ENCODE measurements around the gene SPECC1. TPM values are rescaled to one million over a fixed set of nuclear protein-coding genes. Genes with fewer than 3 reads are reported as not detected.

SPECC1 gene
- total and polyA plus RNA-seq, 3 donors from 2014 or later, result 78.6 to 160 (median 148) TPM

- Histone ChIP-seq H3K36me3 (ENCODE audit: low read depth, missing control alignments) (no peaks in the 10 kb centered on the region), H3K4me1 (no peaks in the 10 kb centered on the region), H3K27ac (peak overlapping the region in 1 of 2 donors; percentile 5), H3K27me3 (no peaks in the 10 kb centered on the region), H3K4me3 (no peak overlapping the region), H3K9me3 (no peaks in the 10 kb centered on the region)
- TF ChIP-seq, protein P1, sequence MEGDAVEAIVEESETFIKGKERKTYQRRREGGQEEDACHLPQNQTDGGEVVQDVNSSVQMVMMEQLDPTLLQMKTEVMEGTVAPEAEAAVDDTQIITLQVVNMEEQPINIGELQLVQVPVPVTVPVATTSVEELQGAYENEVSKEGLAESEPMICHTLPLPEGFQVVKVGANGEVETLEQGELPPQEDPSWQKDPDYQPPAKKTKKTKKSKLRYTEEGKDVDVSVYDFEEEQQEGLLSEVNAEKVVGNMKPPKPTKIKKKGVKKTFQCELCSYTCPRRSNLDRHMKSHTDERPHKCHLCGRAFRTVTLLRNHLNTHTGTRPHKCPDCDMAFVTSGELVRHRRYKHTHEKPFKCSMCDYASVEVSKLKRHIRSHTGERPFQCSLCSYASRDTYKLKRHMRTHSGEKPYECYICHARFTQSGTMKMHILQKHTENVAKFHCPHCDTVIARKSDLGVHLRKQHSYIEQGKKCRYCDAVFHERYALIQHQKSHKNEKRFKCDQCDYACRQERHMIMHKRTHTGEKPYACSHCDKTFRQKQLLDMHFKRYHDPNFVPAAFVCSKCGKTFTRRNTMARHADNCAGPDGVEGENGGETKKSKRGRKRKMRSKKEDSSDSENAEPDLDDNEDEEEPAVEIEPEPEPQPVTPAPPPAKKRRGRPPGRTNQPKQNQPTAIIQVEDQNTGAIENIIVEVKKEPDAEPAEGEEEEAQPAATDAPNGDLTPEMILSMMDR (IDR thresholded peaks at IDR 0.05), result no peak
- TF ChIP-seq POLR2A (IDR thresholded peaks at IDR 0.05), result no peak
- WGBS, 2 donors, result 71 to 79% methylated on average over 5 of the region's 5 CpGs
- DNase-seq, result no peak
- intact Hi-C loops (cut with DNase I; ENCODE audit: low total_unique reads), result no loop called here
Measured at GRCh38 chr17:20263595-20263994, 254.4 kb downstream of the SPECC1 start.

- H3K9me3 ChIP-seq, result no peaks in the 10 kb centered on the region
Measured at GRCh38 chr17:20264996-20265395, 255.8 kb downstream of the SPECC1 start.

DNA sequence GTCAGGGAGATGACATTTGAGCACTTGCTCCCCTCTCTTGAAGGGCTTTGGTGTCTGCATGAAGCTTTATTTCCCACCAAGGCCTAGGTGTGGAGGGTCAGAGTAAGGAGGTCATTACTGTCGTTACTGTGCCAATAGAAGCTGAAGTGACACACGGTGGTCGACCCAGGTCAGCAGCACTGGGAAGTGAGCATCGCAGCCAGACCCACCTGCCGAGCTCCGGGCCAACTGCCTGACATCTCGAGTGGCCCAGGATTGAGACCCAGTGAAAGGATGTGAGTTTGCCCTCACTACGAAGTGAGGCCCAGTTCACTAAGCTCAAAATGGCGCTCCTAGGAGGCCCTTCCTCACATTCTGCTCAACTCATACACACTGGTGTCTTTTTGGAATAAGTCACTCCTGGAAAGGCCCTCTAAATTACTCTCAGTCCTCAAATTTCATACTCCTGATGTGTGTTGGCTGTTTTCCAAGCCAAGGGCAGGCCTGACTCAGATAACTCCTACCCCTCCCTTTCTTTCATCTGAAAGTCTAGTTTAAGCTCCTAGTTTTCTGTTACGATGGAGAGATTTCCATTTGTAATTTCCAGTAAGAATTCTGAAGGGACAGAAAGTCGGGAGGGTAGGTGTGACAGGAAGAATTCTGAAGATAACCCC is 257.8 kb downstream of the SPECC1 start:
- Histone ChIP-seq H3K27ac (no peak overlapping the region), H3K4me1 (peaks cover 6% of the 10 kb centered on the region), H3K27me3 (no peaks in the 10 kb centered on the region), H3K9me3 (no peaks in the 10 kb centered on the region), H3K36me3 (ENCODE audit: low read depth, missing control alignments) (no peaks in the 10 kb centered on the region), H3K4me3 (no peak overlapping the region)
- whole genome bisulfite sequencing, 2 donors, result 81 to 84% methylated on average over 11 of the region's 11 CpGs
- TF ChIP-seq, protein P1 (IDR thresholded peaks at IDR 0.05), result no peak
- no peak for TF ChIP-seq POLR2A (IDR thresholded peaks at IDR 0.05)
- intact Hi-C loops (cut with DNase I; ENCODE audit: low total_unique reads), result no loop called here
- no peak for DNase-seq

More at GRCh38 chr17:20264996-20265395, 255.8 kb downstream of the SPECC1 start:
- peaks cover 5% of the 10 kb centered on the region for H3K4me1 ChIP-seq
- 68 to 83% methylated on average over 6 of the region's 6 CpGs for WGBS, 2 donors
- no peaks in the 10 kb centered on the region for H3K36me3 ChIP-seq (ENCODE audit: low read depth, missing control alignments)
- H3K4me3 ChIP-seq, result no peak overlapping the region
- peak overlapping the region in 1 of 2 donors; percentile 52 for H3K27ac ChIP-seq
- H3K27me3 ChIP-seq, result no peaks in the 10 kb centered on the region
- DNase-seq, result no peak
- TF ChIP-seq, protein P1 (IDR thresholded peaks at IDR 0.05), result no peak
- no peak for TF ChIP-seq POLR2A (IDR thresholded peaks at IDR 0.05)
- intact Hi-C loops (cut with DNase I; ENCODE audit: low total_unique reads), result no loop called here

DNA sequence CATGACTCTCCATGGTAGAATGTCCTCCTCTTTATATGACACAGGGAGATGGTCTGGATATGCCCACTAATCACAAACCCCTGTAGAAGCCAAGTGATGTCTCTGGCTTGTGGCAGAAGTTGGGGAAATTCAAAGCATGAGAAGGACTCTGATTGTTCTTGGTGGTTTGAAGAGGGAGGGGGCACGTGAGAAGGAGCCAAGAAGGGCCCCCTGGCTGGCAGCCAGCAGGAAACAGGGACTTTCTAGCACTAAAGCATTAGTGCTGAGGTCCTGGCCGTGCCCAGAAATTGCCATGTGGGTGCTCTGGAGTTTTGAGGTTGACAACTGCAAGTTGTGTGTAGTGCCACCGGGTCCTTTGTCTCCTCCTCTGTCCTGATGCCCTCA is 258.3 kb downstream of the SPECC1 start:
- Histone ChIP-seq H3K27me3 (no peaks in the 10 kb centered on the region), H3K27ac (no peak overlapping the region), H3K4me1 (peaks cover 6% of the 10 kb centered on the region), H3K9me3 (no peaks in the 10 kb centered on the region), H3K4me3 (no peak overlapping the region), H3K36me3 (ENCODE audit: low read depth, missing control alignments) (no peaks in the 10 kb centered on the region)
- no peak for DNase-seq
- 49 to 52% methylated on average over 2 to 3 of the region's 3 CpGs for WGBS, 2 donors
- TF ChIP-seq POLR2A (IDR thresholded peaks at IDR 0.05), result no peak
- TF ChIP-seq, protein P1 (IDR thresholded peaks at IDR 0.05), result no peak
- intact Hi-C loops (cut with DNase I; ENCODE audit: low total_unique reads), result no loop called here

- intact Hi-C loops (cut with DNase I; ENCODE audit: low total_unique reads), result no loop called here
- Histone ChIP-seq H3K36me3 (ENCODE audit: low read depth, missing control alignments) (no peaks in the 10 kb centered on the region), H3K9me3 (no peaks in the 10 kb centered on the region), H3K27ac (no peak overlapping the region), H3K4me1 (peaks cover 6% of the 10 kb centered on the region), H3K27me3 (no peaks in the 10 kb centered on the region), H3K4me3 (no peak overlapping the region)
- no peak for DNase-seq
- no peak for TF ChIP-seq POLR2A (IDR thresholded peaks at IDR 0.05)
- TF ChIP-seq, protein P1 (IDR thresholded peaks at IDR 0.05), result no peak
- WGBS, 2 donors, result 88 to 91% methylated on average over 3 of the region's 3 CpGs
Measured at GRCh38 chr17:20270369-20270768, 261.2 kb downstream of the SPECC1 start.
